ENCODE measurements around the gene FAM43A.

Gene FAM43A

DNA sequence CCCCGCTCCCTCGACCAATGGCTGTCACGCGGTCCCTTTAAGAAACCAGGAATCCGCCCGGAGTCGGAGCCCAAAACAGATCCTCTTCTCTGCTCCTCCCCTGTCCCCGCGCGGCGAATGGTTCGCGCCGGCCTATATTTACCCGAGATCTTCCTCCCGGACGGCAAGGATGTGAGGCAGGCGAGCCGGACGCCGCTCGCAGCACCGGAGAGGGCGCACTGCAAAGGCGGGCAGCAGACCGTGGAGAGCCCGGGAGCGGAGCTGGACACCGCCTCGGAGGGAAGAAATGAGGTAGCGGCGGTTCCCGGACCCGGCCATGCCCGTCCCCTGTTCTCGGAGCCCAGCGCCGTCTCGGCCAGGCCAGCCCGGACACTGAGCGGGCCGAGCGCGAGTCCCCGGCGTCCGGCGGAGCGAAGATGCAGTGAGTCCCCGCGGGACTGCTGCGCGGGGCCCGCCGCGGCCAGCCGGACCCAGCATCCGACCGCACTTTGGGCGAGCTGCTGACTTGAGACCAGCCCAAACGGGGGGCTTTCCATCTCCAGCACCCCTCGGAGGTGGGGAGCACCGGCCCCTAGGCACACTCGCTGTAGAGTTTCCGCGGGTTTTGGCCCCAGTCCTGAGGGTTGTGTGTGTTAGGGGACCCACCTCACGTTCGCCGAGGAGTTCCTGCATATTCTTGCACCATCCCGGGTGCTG, at the start of gene FAM43A:
Gene FAM43A (plus strand): TSS at position 166 of the 696 bp plus-strand sequence. CDS start 944 bp downstream, outside the sequence.
- TF ChIP-seq, protein P1, sequence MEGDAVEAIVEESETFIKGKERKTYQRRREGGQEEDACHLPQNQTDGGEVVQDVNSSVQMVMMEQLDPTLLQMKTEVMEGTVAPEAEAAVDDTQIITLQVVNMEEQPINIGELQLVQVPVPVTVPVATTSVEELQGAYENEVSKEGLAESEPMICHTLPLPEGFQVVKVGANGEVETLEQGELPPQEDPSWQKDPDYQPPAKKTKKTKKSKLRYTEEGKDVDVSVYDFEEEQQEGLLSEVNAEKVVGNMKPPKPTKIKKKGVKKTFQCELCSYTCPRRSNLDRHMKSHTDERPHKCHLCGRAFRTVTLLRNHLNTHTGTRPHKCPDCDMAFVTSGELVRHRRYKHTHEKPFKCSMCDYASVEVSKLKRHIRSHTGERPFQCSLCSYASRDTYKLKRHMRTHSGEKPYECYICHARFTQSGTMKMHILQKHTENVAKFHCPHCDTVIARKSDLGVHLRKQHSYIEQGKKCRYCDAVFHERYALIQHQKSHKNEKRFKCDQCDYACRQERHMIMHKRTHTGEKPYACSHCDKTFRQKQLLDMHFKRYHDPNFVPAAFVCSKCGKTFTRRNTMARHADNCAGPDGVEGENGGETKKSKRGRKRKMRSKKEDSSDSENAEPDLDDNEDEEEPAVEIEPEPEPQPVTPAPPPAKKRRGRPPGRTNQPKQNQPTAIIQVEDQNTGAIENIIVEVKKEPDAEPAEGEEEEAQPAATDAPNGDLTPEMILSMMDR (IDR thresholded peaks at IDR 0.05; ENCODE audit: control insufficient read depth, extremely low read depth, insufficient read depth) = peak; percentile 31; the same call in 1 of the 2 replicates
- H3K4me3 ChIP-seq (ENCODE audit: low read depth, low read length) = peak within 1 kb of the TSS; percentile 77
- DNase-seq (ENCODE audit: low read depth) = peak; percentile 90

GRCh38 chr3:194637066-194637465, 48.6 kb upstream of the FAM43A start:
- H3K4me3 ChIP-seq (ENCODE audit: low read depth, low read length) = no peak overlapping the region
- DNase-seq (ENCODE audit: low read depth) = no peak
- TF ChIP-seq, protein P1 (IDR thresholded peaks at IDR 0.05; ENCODE audit: control insufficient read depth, extremely low read depth, insufficient read depth) = no peak

DNA sequence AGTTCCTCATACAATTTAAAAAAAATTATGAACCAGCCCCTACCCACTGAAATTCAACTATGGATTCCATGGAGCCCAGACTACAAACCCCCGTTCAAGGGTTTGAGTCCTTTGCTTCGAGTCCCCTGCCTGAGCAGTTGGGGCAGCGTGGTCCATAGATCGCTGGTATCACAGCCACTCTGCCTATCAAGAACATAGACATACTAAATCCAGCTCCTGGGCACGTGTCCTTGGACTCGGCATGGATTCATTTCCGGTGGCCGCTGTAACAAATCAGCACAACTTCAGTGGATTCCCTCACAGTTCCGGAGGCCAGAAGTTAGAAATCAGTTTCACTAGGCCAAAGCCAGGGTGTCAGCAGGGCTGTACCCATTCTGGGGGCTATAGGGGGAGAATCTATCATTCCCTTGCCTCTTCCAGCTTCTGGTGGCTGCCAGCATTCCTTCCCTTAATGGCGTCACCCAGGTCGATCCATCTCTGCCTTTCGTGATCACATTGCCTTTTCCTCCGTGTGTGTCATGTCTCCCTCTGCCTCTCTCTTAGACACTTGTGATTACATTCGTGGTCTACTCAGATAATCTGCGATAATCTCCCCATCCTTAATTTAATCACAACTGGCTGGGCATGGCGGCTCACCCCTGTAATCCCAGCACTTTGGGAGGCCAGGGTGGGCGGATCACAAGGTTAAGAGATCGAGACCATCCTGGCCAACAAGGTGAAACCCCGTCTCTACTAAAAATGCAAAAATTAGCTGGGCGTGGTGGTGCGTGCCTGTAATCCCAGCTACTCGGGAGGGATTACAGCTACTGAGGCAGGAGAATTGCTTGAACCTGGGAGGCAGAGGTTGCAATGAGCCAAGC, 47.9 kb upstream of the FAM43A start:
- no peak overlapping the region for H3K4me3 ChIP-seq (ENCODE audit: low read depth, low read length)
- no peak for DNase-seq (ENCODE audit: low read depth)
- TF ChIP-seq, protein P1 (IDR thresholded peaks at IDR 0.05; ENCODE audit: control insufficient read depth, extremely low read depth, insufficient read depth) = no peak

DNA sequence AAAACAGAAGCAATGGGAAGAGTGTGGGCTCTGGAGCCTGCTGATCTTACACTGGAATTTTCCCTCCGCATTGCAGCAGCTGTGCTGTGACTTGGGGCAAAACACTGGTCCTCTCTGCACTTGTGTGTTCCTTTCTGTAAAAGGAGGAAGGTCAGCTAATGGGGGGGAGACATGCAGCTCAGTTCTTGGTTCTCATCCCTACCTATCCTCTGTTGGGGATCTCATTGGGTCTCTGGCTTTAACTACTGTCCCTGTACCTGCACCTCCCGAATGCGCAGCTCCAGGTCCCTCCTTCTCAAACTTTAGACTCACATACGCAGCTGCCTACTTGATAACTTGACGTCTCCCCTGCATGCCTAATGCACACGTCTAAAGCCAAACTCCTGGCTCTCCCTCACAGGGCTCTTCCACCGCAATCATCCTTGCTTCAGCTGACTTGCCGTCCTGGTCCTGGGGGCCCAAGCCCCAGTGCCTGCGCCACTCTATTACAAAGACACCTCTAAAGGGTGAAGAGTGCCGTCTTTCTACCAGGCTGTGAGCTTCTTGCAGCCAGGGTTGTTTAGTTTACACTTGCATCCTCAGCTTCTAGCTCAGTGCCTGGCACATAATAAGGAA, 46.6 kb upstream of the FAM43A start:
- DNase-seq (ENCODE audit: low read depth) = no peak
- TF ChIP-seq, protein P1 (IDR thresholded peaks at IDR 0.05; ENCODE audit: control insufficient read depth, extremely low read depth, insufficient read depth) = no peak
- no peak overlapping the region for H3K4me3 ChIP-seq (ENCODE audit: low read depth, low read length)

GRCh38 chr3:194640829-194641228, 44.9 kb upstream of the FAM43A start:
- DNase-seq (ENCODE audit: low read depth) = no peak
- TF ChIP-seq, protein P1 (IDR thresholded peaks at IDR 0.05; ENCODE audit: control insufficient read depth, extremely low read depth, insufficient read depth) = no peak
- H3K4me3 ChIP-seq (ENCODE audit: low read depth, low read length) = no peak overlapping the region

- TF ChIP-seq, protein P1 (IDR thresholded peaks at IDR 0.05; ENCODE audit: control insufficient read depth, extremely low read depth, insufficient read depth) = no peak
- no peak overlapping the region for H3K4me3 ChIP-seq (ENCODE audit: low read depth, low read length)
- DNase-seq (ENCODE audit: low read depth) = no peak
Observed at GRCh38 chr3:194642769-194643168, 42.9 kb upstream of the FAM43A start.
